Measurements from ENCODE around the gene AP2A2. TPM values are rescaled to one million over a fixed set of nuclear protein-coding genes. Genes with fewer than 3 reads are reported as not detected.

Gene AP2A2
- total and polyA plus RNA-seq, 2 of the 4 experiments (the other 2 are of a cell fraction): 19.9 to 49.0 TPM

DNA sequence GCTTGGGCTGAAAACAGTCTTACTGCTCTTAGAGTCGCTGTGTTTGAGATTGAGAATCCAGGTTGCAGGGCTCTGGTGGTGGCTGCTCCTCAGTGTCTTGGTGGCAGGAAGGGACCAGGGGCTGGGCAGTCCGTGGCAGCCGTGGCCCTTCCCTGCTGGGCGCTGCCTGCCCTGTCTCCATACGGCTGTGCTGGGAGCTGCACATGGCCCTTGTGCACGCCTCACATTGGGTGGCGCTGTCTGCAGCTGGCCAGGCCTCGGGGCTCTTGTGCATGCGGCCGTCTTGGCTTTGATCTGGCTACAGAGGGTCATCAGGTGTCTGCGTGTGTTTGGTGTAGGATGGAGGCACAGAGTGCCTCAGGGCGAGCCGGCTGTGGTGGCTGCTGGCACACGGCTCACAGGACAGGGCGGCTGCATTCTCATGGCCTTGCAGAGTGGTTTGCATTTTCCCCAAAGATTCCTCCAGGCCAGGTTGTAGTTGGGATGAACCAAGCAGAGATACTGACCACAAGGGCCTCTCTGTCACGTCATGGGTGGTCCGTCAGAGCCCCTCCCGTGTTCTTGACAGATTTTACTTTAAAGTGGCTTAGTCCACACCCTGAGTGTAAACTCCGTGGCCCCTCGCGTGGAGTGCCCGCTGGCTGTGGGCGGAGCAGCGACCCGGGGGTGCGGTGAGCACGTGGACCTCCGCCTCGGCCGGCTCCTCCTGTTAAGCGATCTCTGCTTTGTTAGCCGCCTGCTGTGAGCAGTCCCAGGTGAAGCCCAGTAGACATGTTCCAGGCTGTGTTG lies 76.1 kb downstream of the AP2A2 start:
- Histone ChIP-seq H2BK5ac (ENCODE audit: low read depth, low read length, poor library complexity, severe bottlenecking) (no peak overlapping the region), H4K91ac (ENCODE audit: insufficient read depth, low read depth, low read length) (no peak overlapping the region), H2BK15ac (ENCODE audit: low read depth, low read length) (no peak overlapping the region), H3K9me1 (ENCODE audit: insufficient read depth, low read length) (no peaks in the 10 kb centered on the region), H3K27me3 (ENCODE audit: control insufficient read depth, insufficient read depth, low read length) (no peaks in the 10 kb centered on the region), H4K8ac (ENCODE audit: low read depth in 2 of 2, low read length in 2 of 2) (no peak overlapping the region), H3K36me3 (ENCODE audit: control insufficient read depth, insufficient read depth, low read length) (peaks cover 52% of the 10 kb centered on the region), H3K14ac (replicated peaks; ENCODE audit: low read depth, low read length) (no peak overlapping the region), H3K4me1 (ENCODE audit: control insufficient read depth, insufficient read depth, low read length) (no peaks in the 10 kb centered on the region), H2BK120ac (ENCODE audit: low read depth, low read length) (no peak overlapping the region), H3K9ac (ENCODE audit: low read depth, low read length) (no peak overlapping the region), H2BK20ac (ENCODE audit: low read depth, low read length) (no peak overlapping the region), H3K56ac (ENCODE audit: extremely low read depth, insufficient read depth, low read length) (no peak overlapping the region), H3K18ac (ENCODE audit: low read depth, low read length) (no peak overlapping the region), H3K4ac (ENCODE audit: low read depth, low read length) (no peak overlapping the region), H4K20me1 (ENCODE audit: insufficient read depth, low read length) (peaks cover 37% of the 10 kb centered on the region), H3K4me3 (ENCODE audit: insufficient read depth, low read depth, low read length) (no peak overlapping the region), H4K5ac (ENCODE audit: low read depth, low read length) (no peak overlapping the region), H3K9me3 (ENCODE audit: control insufficient read depth, insufficient read depth, low read length) (no peaks in the 10 kb centered on the region), H2AFZ (replicated peaks; ENCODE audit: low read length, poor library complexity) (no peak overlapping the region), H2AK9ac (replicated peaks; ENCODE audit: low read depth, low read length, poor library complexity) (no peak overlapping the region), H2AK5ac (ENCODE audit: low read depth, low read length) (no peak overlapping the region), H3K27ac (ENCODE audit: insufficient read depth, low read length) (no peak overlapping the region), H3K79me1 (ENCODE audit: low read depth in 1 of 2, low read length in 2 of 2) (peaks cover 0 to 42% of the 10 kb centered on the region in 2 experiments), H3K4me2 (ENCODE audit: low read depth, low read length) (no peak overlapping the region), H3K23ac (ENCODE audit: low read depth, low read length) (no peak overlapping the region)
- in situ Hi-C loops (cut with MboI; ENCODE audit: low sequenced_read_pairs) (no loop called here), intact Hi-C loops (cut with micrococcal nuclease) (no loop called here), dilution Hi-C loops (cut with HindIII; ENCODE audit: low sequenced_read_pairs, unreplicated experiment) (no loop called here)
- no peak for ATAC-seq (ENCODE audit: low read depth)
- no TSS peak for BruUV-seq (replicated peaks)
- WGBS, 2 experiments (ENCODE audit: extremely low coverage in 2 of 2, insufficient read length in 1 of 2): 97% methylated on average over 19 of the region's 32 CpGs; no CpG with 5 or more reads in 1 of the 2 experiments
- no peak for DNase-seq
- CTCF ChIA-PET: no interaction called here
- POLR2A ChIA-PET (ENCODE audit: unreplicated experiment): no interaction called here
- TF ChIP-seq CEBPB (IDR thresholded peaks at IDR 0.05; ENCODE audit: low read depth, low read length): no peak
- no peak for TF ChIP-seq BHLHE40 (IDR thresholded peaks at IDR 0.05; ENCODE audit: low read depth, low read length)
- TF ChIP-seq CHD1 (IDR thresholded peaks at IDR 0.05; ENCODE audit: low read depth, low read length): no peak
- TF ChIP-seq, protein P1, sequence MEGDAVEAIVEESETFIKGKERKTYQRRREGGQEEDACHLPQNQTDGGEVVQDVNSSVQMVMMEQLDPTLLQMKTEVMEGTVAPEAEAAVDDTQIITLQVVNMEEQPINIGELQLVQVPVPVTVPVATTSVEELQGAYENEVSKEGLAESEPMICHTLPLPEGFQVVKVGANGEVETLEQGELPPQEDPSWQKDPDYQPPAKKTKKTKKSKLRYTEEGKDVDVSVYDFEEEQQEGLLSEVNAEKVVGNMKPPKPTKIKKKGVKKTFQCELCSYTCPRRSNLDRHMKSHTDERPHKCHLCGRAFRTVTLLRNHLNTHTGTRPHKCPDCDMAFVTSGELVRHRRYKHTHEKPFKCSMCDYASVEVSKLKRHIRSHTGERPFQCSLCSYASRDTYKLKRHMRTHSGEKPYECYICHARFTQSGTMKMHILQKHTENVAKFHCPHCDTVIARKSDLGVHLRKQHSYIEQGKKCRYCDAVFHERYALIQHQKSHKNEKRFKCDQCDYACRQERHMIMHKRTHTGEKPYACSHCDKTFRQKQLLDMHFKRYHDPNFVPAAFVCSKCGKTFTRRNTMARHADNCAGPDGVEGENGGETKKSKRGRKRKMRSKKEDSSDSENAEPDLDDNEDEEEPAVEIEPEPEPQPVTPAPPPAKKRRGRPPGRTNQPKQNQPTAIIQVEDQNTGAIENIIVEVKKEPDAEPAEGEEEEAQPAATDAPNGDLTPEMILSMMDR (conservative IDR thresholded peaks at IDR 0.05; ENCODE audit: low read depth, low read length): no peak

Measured in IMR-90 (cell line).